DMS 273 (cell line): ENCODE data around the gene GUCY2D.

Experiments used
- DNase-seq: peaks from one replicate; lab custom pipeline; 2025; ENCODE audit not compliant: unreplicated experiment; lab: John Stamatoyannopoulos, UW

Gene GUCY2D

DNA sequence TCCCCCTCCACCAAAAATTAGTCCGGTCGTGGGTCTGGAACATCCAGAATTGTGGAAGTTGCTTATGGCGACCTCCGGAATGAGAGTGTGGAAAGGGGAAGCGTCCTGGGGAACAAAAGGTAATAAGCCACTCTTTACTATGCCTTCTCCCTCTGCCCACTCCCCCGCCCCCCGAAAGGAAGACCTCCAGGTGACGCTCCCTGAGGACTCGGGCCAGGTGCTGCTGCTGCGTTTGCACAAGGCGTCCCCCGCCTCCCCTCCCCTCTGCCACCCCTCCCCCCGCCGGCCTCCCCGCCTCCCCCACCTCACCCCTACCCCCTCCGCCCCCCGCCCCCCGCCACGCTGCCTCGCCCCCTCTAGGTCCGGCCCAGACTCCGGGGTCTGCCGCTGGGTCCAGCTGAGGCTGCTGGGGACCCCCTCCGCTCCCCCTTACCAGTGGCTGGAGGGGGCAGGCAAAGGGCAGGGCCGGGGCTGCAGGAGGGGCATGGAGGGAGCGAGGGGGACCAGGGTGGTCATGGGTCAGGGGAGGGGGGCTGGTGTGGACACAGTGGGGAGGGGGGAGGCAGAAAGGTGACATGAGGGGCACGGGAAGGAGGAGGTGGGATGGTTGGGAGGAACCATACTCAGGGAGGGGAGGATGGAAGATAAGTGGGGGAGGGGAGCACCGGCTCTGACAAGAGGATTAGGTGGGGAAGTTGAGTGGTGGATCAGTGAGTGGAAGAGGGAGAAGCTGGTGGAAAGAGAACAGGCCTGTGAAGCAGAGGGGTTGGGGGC lies 61.5 kb downstream of the GUCY2D start:
- DNase-seq: no peak

DNA sequence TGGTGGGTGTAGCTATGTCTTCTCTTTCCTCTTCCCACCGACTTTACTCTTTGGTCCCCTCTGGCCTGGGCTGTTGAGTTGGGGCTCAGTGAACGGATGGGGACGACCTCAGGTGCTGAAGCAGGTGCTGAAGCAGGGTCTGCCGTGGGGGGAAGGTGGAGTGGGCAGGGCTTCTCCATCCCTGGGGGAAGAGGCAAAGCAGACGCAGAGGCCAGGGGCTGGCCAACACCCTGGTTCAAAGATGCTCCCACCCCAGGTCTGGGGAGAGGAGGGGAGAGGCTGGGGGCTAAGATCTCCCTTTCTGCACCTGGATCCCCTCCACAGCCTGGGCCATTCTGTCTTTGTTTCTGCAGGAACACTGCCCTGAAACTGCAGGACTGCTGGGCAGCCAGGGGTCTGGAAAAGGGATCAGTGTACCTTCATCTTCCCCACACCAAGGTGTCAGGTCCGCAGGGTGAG lies 62.2 kb downstream of the GUCY2D start:
- no peak for DNase-seq

DNA sequence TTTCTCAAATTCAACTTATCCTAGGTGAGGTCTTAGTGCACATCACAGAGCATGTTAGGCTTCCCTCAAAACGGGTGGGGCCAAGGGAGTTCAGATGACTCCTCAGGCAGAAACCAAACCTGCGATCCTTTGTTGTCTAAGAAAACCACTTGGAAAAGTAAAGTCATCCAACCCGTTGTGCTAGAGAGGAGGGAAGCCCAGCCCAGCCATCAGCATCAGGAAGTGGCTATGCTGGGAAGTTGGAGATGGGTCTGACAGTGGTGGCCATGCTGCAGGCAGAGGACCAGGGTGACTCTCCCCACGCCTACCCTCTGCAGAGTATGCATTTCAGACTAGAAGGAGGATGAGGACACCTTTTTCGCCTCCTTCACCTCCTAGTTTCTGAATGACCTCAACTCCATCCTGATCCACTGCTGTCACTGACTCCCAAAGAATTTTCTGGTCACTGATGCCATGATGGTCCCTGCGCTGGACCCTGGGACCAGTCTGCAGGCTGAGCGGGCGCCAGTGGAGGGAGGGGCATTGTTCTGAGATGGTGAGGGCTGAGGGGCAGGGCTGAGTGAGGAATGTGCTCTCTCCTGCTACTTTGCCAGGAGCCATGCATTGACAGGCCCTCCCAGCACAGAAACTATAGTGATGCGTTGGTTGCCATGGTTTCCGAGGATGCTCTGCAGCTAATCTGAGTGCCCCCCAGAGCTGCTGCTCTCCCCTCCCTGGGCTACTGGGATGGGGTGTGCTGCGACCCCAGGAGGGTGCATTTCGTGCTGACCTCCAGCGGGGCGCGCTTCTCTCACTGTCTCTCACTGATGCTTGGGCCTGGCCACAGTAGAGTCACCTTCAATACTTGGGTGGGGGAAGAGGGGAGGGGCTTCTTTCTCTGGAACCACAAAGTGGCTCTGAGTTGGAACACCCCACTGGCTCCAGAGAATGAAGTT lies 64.7 kb downstream of the GUCY2D start:
- DNase-seq: no peak

- no peak for DNase-seq
These were observed 65.4 kb downstream of the GUCY2D start for GRCh38 chr17:8067806-8068205.

DNA sequence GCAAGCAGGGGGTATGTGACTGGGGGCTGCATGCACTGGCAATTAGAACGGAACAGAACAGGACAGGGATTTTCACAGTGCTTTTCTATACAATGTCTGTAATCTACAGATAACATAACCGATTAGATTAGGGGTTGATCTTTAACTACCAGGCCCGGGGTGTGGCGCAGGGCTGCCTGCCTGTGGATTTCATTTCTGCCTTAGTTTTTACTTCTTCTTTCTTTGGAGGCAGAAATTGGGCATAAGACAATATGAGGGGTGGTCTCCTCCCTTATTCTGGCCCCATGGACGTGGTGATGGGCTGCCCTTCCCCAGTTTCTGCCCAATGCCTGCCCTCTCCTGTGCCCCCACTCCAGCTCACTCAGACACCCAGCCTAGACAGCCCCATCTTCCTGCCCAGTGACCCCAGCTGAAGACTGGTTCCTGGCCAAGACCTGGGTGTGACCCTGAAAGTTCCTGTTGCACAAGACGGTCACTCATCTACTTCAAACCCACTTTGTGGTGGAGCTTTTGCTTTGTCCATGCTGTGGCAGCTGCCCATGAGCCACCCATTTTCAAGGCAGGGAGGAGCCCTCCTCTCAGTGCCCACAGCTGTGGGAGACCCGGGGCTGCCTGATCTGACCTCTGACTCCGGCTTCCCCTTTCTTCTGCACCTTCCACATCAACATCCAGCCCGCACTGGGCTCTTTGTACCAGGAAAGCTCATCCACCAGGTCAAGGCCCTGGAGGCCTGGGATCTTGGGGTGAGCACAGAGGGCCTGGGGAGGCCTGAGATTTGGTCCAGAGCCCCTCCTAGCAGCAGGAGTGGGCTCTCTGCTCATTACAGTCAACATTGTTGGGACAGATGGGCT lies 66.5 kb downstream of the GUCY2D start:
- no peak for DNase-seq

- peak; percentile 50 for DNase-seq
These were observed 67.1 kb downstream of the GUCY2D start for GRCh38 chr17:8069587-8069860.
